Measurements from ENCODE around the gene SDE2.
"Not testable (repeated sequence)": the region's sequence is repeated elsewhere in the genome, so short reads cannot be mapped to it uniquely, and the experiment has no call there.

Gene SDE2

DNA sequence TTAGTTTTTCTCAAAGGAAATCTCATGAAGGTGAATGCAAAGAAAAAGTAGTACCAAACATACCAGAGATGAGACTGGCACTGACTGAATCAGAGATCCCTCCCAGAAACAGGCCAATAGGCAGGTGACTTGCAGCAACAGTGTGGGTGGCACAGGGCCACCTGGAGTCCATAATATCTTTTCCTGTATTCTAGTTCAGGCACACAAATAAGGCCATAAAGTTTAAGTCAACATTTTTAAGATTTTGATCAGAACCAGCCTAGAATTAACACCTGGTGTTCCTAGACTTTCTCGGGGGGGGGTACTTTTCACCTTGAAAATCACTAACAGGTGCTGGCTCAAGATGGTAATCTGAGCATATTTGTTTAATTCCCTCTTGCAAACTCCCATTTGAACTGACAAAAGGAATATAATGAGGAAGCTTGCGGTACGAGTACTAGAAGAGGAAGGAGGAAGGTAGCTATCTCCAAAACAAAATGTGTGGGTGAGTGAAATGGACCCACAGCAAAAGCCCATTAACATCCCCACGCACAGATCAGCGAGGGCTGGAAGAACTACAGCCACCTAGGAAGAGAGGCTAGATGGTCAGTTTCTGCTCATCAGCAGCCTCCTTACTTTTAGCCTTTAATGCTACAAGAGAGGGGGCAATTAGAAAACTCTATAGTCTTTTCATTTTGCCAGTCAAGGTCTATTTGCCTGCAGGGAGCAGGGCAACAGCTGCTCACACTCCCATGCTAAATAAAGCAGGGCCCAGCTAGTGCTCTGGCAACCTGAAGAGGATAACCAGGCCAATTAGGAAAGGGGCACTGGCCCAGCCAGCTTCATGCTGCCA, 18.9 kb downstream of the SDE2 start:
- Histone ChIP-seq H3K27me3 (replicated peaks) (no peaks in the 10 kb centered on the region), H3K36me3 (replicated peaks) (peaks cover 41% of the 10 kb centered on the region), H3K27ac (no peak overlapping the region), H3K4me3 (ENCODE audit: low read depth, low read length) (no peak overlapping the region)
- TF ChIP-seq, protein P1, sequence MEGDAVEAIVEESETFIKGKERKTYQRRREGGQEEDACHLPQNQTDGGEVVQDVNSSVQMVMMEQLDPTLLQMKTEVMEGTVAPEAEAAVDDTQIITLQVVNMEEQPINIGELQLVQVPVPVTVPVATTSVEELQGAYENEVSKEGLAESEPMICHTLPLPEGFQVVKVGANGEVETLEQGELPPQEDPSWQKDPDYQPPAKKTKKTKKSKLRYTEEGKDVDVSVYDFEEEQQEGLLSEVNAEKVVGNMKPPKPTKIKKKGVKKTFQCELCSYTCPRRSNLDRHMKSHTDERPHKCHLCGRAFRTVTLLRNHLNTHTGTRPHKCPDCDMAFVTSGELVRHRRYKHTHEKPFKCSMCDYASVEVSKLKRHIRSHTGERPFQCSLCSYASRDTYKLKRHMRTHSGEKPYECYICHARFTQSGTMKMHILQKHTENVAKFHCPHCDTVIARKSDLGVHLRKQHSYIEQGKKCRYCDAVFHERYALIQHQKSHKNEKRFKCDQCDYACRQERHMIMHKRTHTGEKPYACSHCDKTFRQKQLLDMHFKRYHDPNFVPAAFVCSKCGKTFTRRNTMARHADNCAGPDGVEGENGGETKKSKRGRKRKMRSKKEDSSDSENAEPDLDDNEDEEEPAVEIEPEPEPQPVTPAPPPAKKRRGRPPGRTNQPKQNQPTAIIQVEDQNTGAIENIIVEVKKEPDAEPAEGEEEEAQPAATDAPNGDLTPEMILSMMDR (IDR thresholded peaks at IDR 0.05; ENCODE audit: low read depth, low read length, missing control alignments) = no peak
- no peak for DNase-seq
- in situ Hi-C loops (cut with HindIII; ENCODE audit: low pct_ligation_motif_present, low sequenced_read_pairs) = loop anchor here (25.0 kb wide), 2 partner anchors 168 to 518 kb away; partner anchors contain the start of gene EPHX1

DNA sequence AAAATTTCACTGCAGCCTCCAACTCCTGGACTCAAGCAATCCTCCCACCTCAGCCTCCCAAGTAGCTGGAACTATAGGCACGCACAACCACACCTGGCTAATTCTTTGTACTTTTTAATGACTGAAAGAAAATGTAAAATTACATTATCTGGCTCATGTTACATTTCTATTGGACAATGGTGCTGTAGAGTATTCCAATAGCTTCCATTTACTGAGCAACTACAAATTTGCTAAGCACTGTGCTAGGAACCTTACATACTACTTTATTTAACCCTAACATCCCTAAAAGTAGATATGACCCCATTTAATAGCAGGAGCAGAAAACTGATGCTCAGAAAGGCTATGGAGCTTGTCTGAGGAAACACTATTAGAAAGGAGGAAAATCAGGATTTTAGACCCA, 19.7 kb downstream of the SDE2 start:
- TF ChIP-seq, protein P1 (IDR thresholded peaks at IDR 0.05; ENCODE audit: low read depth, low read length, missing control alignments) = no peak
- no peak overlapping the region for H3K27ac ChIP-seq
- in situ Hi-C loops (cut with HindIII; ENCODE audit: low pct_ligation_motif_present, low sequenced_read_pairs) = loop anchor here (25.0 kb wide), 2 partner anchors 167 to 517 kb away; partner anchors contain the start of gene EPHX1
- no peaks in the 10 kb centered on the region for H3K27me3 ChIP-seq (replicated peaks)
- no peak for DNase-seq
- H3K4me3 ChIP-seq (ENCODE audit: low read depth, low read length) = no peak overlapping the region
- peaks cover 39% of the 10 kb centered on the region for H3K36me3 ChIP-seq (replicated peaks)

DNA sequence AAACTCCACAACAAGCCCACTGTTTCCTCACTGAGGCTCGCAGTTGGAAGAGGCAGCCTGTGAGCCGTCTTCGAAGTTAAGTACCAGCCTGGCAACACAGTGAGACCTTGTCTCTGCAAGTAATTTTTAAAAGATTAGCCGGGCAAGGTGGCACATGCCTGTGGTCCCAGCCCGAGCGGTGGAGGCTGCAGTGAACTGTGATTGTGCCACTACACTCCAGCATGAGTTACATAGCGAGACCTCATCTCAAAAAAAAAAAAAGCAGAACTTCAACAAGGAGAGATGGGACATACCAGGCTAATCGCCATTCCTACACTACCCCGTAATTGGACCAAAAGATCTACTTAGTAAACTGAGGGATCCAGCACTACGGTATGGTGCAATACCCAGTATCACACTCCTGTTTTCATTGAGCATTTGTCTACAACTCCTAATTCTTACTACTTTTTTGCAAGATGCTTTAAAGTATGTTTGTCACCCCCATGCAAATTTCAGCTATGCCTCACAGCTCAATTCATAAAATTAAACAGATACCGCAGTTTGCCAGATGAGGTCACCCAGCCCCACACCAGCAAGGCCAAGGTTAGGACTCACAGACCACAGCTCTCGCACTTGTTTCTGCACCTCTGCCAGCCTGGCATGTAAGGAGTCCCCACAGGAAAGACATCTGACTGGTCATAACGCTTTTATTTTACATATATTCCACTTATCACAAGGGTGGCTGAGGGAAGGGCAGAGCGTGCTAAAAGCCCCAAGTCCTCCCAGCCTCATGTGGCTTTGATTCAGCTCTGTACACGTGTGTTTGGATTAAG, 21.0 kb downstream of the SDE2 start:
- no peak overlapping the region for H3K4me3 ChIP-seq (ENCODE audit: low read depth, low read length)
- no peak overlapping the region for H3K27ac ChIP-seq
- TF ChIP-seq, protein P1 (IDR thresholded peaks at IDR 0.05; ENCODE audit: low read depth, low read length, missing control alignments) = no peak
- in situ Hi-C loops (cut with HindIII; ENCODE audit: low pct_ligation_motif_present, low sequenced_read_pairs) = loop anchor here (25.0 kb wide), 2 partner anchors 166 to 516 kb away; partner anchors contain the start of gene EPHX1
- peaks cover 31% of the 10 kb centered on the region for H3K36me3 ChIP-seq (replicated peaks)
- no peaks in the 10 kb centered on the region for H3K27me3 ChIP-seq (replicated peaks)
- no peak for DNase-seq

DNA sequence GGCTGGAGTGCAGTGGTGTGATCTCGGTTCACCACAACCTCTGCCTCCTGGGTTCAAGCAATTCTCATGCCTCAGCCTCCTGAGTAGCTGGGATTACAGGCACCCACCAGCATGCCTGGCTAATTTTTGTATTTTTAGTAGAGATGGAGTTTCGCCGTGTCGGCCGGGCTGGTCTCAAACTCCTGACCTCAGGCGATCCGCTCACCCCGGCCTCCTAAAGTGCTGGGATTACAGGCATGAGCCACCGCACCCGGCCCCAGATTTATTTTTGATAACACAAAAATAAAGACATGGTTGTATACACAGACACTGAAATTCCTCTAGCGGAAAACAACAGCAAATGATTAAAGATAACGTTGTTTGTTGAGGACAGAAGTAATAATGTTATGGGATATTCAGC, 24.0 kb downstream of the SDE2 start:
- in situ Hi-C loops (cut with HindIII; ENCODE audit: low pct_ligation_motif_present, low sequenced_read_pairs) = loop anchor here (25.0 kb wide), 2 partner anchors 163 to 513 kb away; partner anchors contain the start of gene EPHX1
- DNase-seq = not testable (repeated sequence)

DNA sequence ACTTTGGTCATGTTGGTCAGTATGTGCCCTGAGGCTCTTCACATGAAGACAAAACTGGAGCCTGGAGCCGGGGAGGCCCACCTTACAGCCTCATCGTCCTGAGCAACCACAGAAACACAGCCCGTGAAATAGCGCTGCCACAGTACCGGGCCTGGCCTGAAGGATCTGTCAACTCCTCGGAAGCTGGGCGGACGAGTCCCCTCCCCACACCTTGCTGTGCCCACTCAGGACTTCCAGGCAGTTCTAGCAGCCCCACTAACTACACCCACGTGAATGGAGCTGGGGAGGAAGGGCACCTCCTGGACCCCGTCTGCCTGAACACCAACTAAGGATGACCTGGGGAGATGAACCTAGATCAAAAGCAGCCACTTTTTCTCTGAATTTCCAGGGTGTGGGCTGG, 24.7 kb downstream of the SDE2 start:
- in situ Hi-C loops (cut with HindIII; ENCODE audit: low pct_ligation_motif_present, low sequenced_read_pairs) = no loop called here
- DNase-seq = no peak
- H3K36me3 ChIP-seq (replicated peaks) = peaks cover 4% of the 10 kb centered on the region
- no peaks in the 10 kb centered on the region for H3K27me3 ChIP-seq (replicated peaks)
- TF ChIP-seq, protein P1 (IDR thresholded peaks at IDR 0.05; ENCODE audit: low read depth, low read length, missing control alignments) = no peak
- no peak overlapping the region for H3K4me3 ChIP-seq (ENCODE audit: low read depth, low read length)
- H3K27ac ChIP-seq = no peak overlapping the region

More for the DNA sequence above, 24.0 kb downstream of the SDE2 start:
- peaks cover 11% of the 10 kb centered on the region for H3K36me3 ChIP-seq (replicated peaks)
- not testable (repeated sequence) for H3K27me3 ChIP-seq (replicated peaks); H3K4me3 ChIP-seq (ENCODE audit: low read depth, low read length); H3K27ac ChIP-seq

DNA sequence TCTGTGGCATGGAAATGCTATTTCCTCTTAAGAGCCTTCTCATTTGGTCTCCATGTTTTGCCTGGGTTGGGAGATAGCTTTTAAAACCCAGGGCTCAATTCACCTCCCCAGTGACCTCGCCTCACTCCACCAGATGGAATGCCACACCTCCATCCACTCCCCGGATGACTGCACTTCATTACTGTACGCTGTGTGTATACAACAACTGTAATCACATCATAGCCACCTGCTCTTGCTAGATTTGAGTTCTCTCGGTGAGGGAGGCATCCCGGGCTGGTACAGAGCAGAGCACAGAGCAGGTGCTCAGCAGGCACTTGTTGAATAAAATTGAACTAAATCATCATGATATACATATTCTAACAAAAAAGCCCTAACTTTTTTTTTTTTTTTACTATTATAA, 26.0 kb downstream of the SDE2 start:
- in situ Hi-C loops (cut with HindIII; ENCODE audit: low pct_ligation_motif_present, low sequenced_read_pairs) = no loop called here
- TF ChIP-seq, protein P1 (IDR thresholded peaks at IDR 0.05; ENCODE audit: low read depth, low read length, missing control alignments) = no peak
- no peaks in the 10 kb centered on the region for H3K27me3 ChIP-seq (replicated peaks)
- DNase-seq = no peak
- no peaks in the 10 kb centered on the region for H3K36me3 ChIP-seq (replicated peaks)
- H3K4me3 ChIP-seq (ENCODE audit: low read depth, low read length) = no peak overlapping the region
- no peak overlapping the region for H3K27ac ChIP-seq
